Stomach smooth muscle (tissue), 2 donors: ENCODE measurements around the gene AARSD1.

Experiments
- H3K27ac ChIP-seq: one replicate; pipeline ENCODE4 v1.7.0; 2013; ENCODE audit warnings: mild to moderate bottlenecking, low read length, inconsistent platforms
- H3K27me3 ChIP-seq, 2 donors: one replicate each; pipeline ENCODE4 v1.7.0; 2013; ENCODE audit warnings: low read length in 2 of 2; ENCODE audit not compliant: insufficient read depth in 2 of 2, control insufficient read depth in 1 of 2
- H3K36me3 ChIP-seq, 2 donors: one replicate each; pipeline ENCODE4 v1.7.0; 2013; ENCODE audit warnings: low read length in 2 of 2; ENCODE audit not compliant: control insufficient read depth in 2 of 2, insufficient read depth in 2 of 2
- H3K4me1 ChIP-seq: one replicate; pipeline ENCODE4 v1.7.0; 2013; ENCODE audit warnings: low read length; ENCODE audit not compliant: control insufficient read depth, insufficient read depth
- H3K4me3 ChIP-seq, 2 donors: one replicate each; pipeline ENCODE4 v1.7.0; 2013; ENCODE audit warnings: low read length in 2 of 2
- H3K9ac ChIP-seq, 2 donors: one replicate each; pipeline ENCODE4 v1.7.0; 2013; ENCODE audit warnings: low read length in 2 of 2, mild to moderate bottlenecking in 1 of 2
- H3K9me3 ChIP-seq, 2 donors: one replicate each; pipeline ENCODE4 v1.7.0; 2013; ENCODE audit warnings: low read length in 2 of 2; ENCODE audit not compliant: control insufficient read depth in 2 of 2
- donor health status: healthy.
- donor health status: Pancreatic carcinoma.

AARSD1 gene

DNA sequence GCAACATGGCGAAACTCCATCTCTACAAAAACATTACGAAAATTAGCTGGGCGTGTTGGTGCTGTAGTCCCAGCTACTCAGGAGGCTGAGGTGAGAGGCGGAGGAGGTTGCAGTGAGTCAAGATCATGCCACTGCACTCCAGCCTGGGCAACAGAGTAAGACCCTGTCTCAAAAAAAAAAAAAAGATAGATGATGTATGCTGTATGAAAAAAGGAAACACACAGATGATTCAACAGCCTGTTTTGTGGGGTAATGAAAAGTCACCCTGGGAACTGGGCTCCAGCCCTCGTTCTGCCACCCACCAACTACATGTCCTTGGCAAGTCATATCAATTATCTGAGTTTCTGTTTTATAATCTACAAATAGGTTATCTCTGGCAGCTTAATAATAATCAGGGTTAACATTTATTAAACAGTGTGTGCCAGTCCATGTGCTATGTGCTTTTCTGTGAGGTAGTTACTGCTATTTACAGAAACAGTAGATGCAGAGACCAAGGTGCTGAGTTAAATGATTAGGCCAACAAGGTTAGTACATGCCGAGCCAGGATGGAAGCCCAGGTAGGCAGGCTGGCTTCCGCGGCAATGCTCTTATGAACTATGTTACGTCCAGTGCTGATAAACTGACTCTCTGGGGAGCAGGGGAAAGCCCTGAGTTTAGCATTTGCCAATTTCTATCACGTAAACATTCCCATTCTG is 62.6 kb downstream of the AARSD1 start:
- Histone ChIP-seq H3K9ac (no peak overlapping the region), H3K4me3 (no peak overlapping the region), H3K27me3 (no peaks in the 10 kb centered on the region), H3K27ac (no peak overlapping the region), H3K4me1 (no peaks in the 10 kb centered on the region), H3K36me3 (no peaks in the 10 kb centered on the region), H3K9me3 (no peaks in the 10 kb centered on the region)
